H1 (cell line): Measurements from ENCODE around the gene STAG1. TPM values are rescaled to one million over a fixed set of nuclear protein-coding genes. Genes with fewer than 3 reads are reported as not detected.

Experiments used
- CTCF ChIA-PET: fragments of 300-600 bp; sonication (Branson Sonifier 250); formaldehyde crosslinking; loops from one replicate; lab custom pipeline; 2021; ENCODE audit not compliant: partially characterized antibody; lab: Charles Lee
- POLR2A ChIA-PET: fragments of 300-600 bp; sonication (Branson Sonifier 250); formaldehyde crosslinking; loops from one replicate; lab custom pipeline; 2021; ENCODE audit warnings: inconsistent platforms; ENCODE audit not compliant: partially characterized antibody; lab: Charles Lee
- DNase-seq, 2 experiments: peaks; one replicate each; pipeline versions ENCODE4 v3.0.0 to v3.0.0-alpha.2; 2010 to 2022; ENCODE audit warnings: low spot score in 2 of 2, low read depth in 1 of 2, mixed read lengths in 1 of 2
- FAIRE-seq: peaks from 2 replicates; lab custom pipeline; 2011; peaks lifted over from hg19 to GRCh38; lab: Jason Lieb, UNC
- H2AFZ ChIP-seq: 2 replicates; pipeline ENCODE4 v1.8.1; 2012; ENCODE audit warnings: low read length, inconsistent platforms
- H2AK5ac ChIP-seq: 2 replicates; pipeline ENCODE4 v1.6.1; 2013; ENCODE audit warnings: low read depth, low read length
- H2BK120ac ChIP-seq: replicated peaks from 2 replicates; pipeline ENCODE3; 2013; ENCODE audit warnings: low read depth, low read length, inconsistent platforms
- H2BK12ac ChIP-seq: 2 replicates; pipeline ENCODE4 v1.6.1; 2013; ENCODE audit warnings: low read depth, low read length
- H2BK15ac ChIP-seq: 2 replicates; pipeline ENCODE4 v1.6.1; 2013; ENCODE audit warnings: low read length
- H2BK20ac ChIP-seq: 2 replicates; pipeline ENCODE4 v1.6.1; 2013; ENCODE audit warnings: low read length
- H2BK5ac ChIP-seq: 2 replicates; pipeline ENCODE4 v1.6.1; 2013; ENCODE audit warnings: low read depth, low read length
- H3K14ac ChIP-seq: 2 replicates; pipeline ENCODE4 v1.6.1; 2013; ENCODE audit warnings: inconsistent platforms; ENCODE audit not compliant: insufficient read length
- H3K18ac ChIP-seq: 2 replicates; pipeline ENCODE4 v1.6.1; 2013; ENCODE audit warnings: low read length; ENCODE audit errors: extremely low read depth
- H3K23ac ChIP-seq: 2 replicates; pipeline ENCODE4 v1.6.1; 2013; ENCODE audit warnings: inconsistent platforms; ENCODE audit not compliant: insufficient read length
- H3K23me2 ChIP-seq: 2 replicates; pipeline ENCODE4 v1.6.1; 2013; ENCODE audit warnings: low read depth, low read length
- H3K27ac ChIP-seq: 2 replicates; pipeline ENCODE4 v1.6.1; 2011; ENCODE audit warnings: low read depth, low read length, inconsistent platforms
- H3K27me3 ChIP-seq, 4 experiments: replicated peaks in 1 of 4; 1 replicate in 1 of 4; 2 replicates in 3 of 4; pipeline versions ENCODE4 v1.6.1 to v1.8.1; 2011 to 2013; ENCODE audit warnings: low read length in 3 of 4, mild to moderate bottlenecking in 3 of 4, inconsistent platforms in 2 of 4, mixed read lengths in 2 of 4, moderate library complexity in 1 of 4; ENCODE audit not compliant: control insufficient read depth in 3 of 4, insufficient read depth in 3 of 4; ENCODE audit errors: extremely low read depth in 1 of 4
- H3K36me3 ChIP-seq, 4 experiments: 2 replicates each; pipeline versions ENCODE4 v1.6.1 to v1.8.1; 2011 to 2013; ENCODE audit warnings: mild to moderate bottlenecking in 4 of 4, low read length in 3 of 4, moderate library complexity in 2 of 4, control low read depth in 1 of 4, inconsistent platforms in 1 of 4; ENCODE audit not compliant: insufficient read depth in 4 of 4, control insufficient read depth in 2 of 4
- H3K4ac ChIP-seq: replicated peaks from 2 replicates; pipeline ENCODE3; 2013; ENCODE audit warnings: low read length, low read depth, mixed read lengths, inconsistent platforms; ENCODE audit not compliant: insufficient read length
- H3K4me1 ChIP-seq, 4 experiments: replicated peaks in 1 of 4; 1 replicate in 1 of 4; 2 replicates in 3 of 4; pipeline versions ENCODE4 v1.6.1 to v1.8.1; 2011 to 2013; ENCODE audit warnings: low read length in 3 of 4, inconsistent platforms in 2 of 4, mixed read lengths in 1 of 4; ENCODE audit not compliant: insufficient read depth in 4 of 4, control insufficient read depth in 3 of 4
- H3K4me2 ChIP-seq, 2 experiments: 2 replicates each; pipeline versions ENCODE4 v1.6.1 to v1.8.1; 2011 to 2013; ENCODE audit warnings: low read depth in 2 of 2, low read length in 2 of 2, control low read depth in 1 of 2, inconsistent platforms in 1 of 2, mild to moderate bottlenecking in 1 of 2; ENCODE audit not compliant: insufficient read depth in 1 of 2
- H3K4me3 ChIP-seq, 4 experiments: fragments of 200-600, 300-600 bp in 1 of 4; sonication (generic), shearing (Covaris generic), sonication (Bioruptor Twin) in 1 of 4; 2 replicates each; pipeline versions ENCODE4 v1.5.1 to v1.8.1; 2011 to 2016; ENCODE audit warnings: low read length in 4 of 4, low read depth in 3 of 4, control low read depth in 2 of 4, inconsistent platforms in 2 of 4, mild to moderate bottlenecking in 2 of 4, mixed read lengths in 1 of 4, moderate library complexity in 1 of 4; ENCODE audit not compliant: insufficient read depth in 2 of 4; ENCODE audit errors: extremely low read depth in 1 of 4
- H3K56ac ChIP-seq: replicated peaks from 2 replicates; pipeline ENCODE3; 2013; ENCODE audit warnings: low read depth, mild to moderate bottlenecking, mixed read lengths, low read length, inconsistent platforms; ENCODE audit not compliant: insufficient read length
- H3K79me1 ChIP-seq: 2 replicates; pipeline ENCODE4 v1.6.1; 2013; ENCODE audit warnings: low read depth, low read length, control low read depth
- H3K79me2 ChIP-seq, 2 experiments: 2 replicates each; pipeline versions ENCODE4 v1.6.1 to v1.8.1; 2012 to 2013; ENCODE audit warnings: low read length in 2 of 2, mild to moderate bottlenecking in 2 of 2, inconsistent platforms in 1 of 2; ENCODE audit not compliant: insufficient read depth in 2 of 2, control insufficient read depth in 1 of 2
- H3K9ac ChIP-seq, 4 experiments: replicated peaks in 1 of 4; 1 replicate in 1 of 4; 2 replicates in 3 of 4; pipeline versions ENCODE4 v1.6.1 to v1.8.1; 2011 to 2013; ENCODE audit warnings: low read depth in 3 of 4, low read length in 3 of 4, control low read depth in 2 of 4, mild to moderate bottlenecking in 2 of 4, moderate library complexity in 2 of 4, inconsistent platforms in 1 of 4; ENCODE audit errors: extremely low read depth in 1 of 4
- H3K9me3 ChIP-seq, 2 experiments: 2 replicates each; pipeline versions ENCODE4 v1.6.1 to v1.8.1; 2012 to 2013; ENCODE audit warnings: mild to moderate bottlenecking in 2 of 2, moderate library complexity in 2 of 2, control low read depth in 1 of 2, inconsistent platforms in 1 of 2, low read depth in 1 of 2, low read length in 1 of 2, mixed read lengths in 1 of 2; ENCODE audit not compliant: insufficient read depth in 2 of 2
- H4K20me1 ChIP-seq, 2 experiments: replicated peaks in 1 of 2; 2 replicates each; pipeline versions ENCODE3 to v1.8.1; 2011 to 2013; ENCODE audit warnings: inconsistent platforms in 2 of 2, low read length in 2 of 2, mild to moderate bottlenecking in 1 of 2; ENCODE audit not compliant: insufficient read depth in 2 of 2, control insufficient read depth in 1 of 2
- H4K5ac ChIP-seq: 2 replicates; pipeline ENCODE4 v1.6.1; 2013; ENCODE audit warnings: low read length, low read depth, mixed read lengths, inconsistent platforms; ENCODE audit not compliant: insufficient read length
- H4K8ac ChIP-seq: 2 replicates; pipeline ENCODE4 v1.8.0; 2013; ENCODE audit warnings: mild to moderate bottlenecking, moderate library complexity, low read length, inconsistent platforms; ENCODE audit not compliant: insufficient read depth; ENCODE audit errors: extremely low read depth
- H4K91ac ChIP-seq: replicated peaks from 2 replicates; pipeline ENCODE3; 2013; ENCODE audit warnings: low read length, mixed read lengths, inconsistent platforms; ENCODE audit not compliant: insufficient read length
- BRCA1 ChIP-seq: IDR thresholded peaks from 2 replicates; pipeline ENCODE4 v1.6.1; 2012; ENCODE audit warnings: low read depth, low read length, improper control_type of control experiment
- CBX8 ChIP-seq: fragments of 300-800, 300-1000 bp; sonication (generic); IDR thresholded peaks from 2 replicates; pipeline ENCODE4 v1.7.1; 2016; ENCODE audit warnings: low read depth, low read length, borderline replicate concordance
- CREB1 ChIP-seq: IDR thresholded peaks from 2 replicates; pipeline ENCODE4 v1.6.1; 2012; ENCODE audit warnings: inconsistent platforms
- EP300 ChIP-seq, 2 experiments: IDR thresholded peaks; 1 replicate in 1 of 2; 2 replicates in 1 of 2; pipeline ENCODE4 v1.6.1; 2011 to 2012; ENCODE audit warnings: low read depth in 2 of 2, low read length in 2 of 2, mild to moderate bottlenecking in 2 of 2, borderline replicate concordance in 1 of 2, inconsistent platforms in 1 of 2, moderate library complexity in 1 of 2
- FOSL1 ChIP-seq: IDR thresholded peaks from 2 replicates; pipeline ENCODE4 v1.6.1; 2011; ENCODE audit warnings: mild to moderate bottlenecking, low read depth, low read length, moderate library complexity; ENCODE audit not compliant: insufficient read depth
- POU5F1 ChIP-seq: IDR thresholded peaks from 2 replicates; pipeline ENCODE4 v1.6.1; 2011; ENCODE audit warnings: low read depth, mild to moderate bottlenecking, low read length, moderate library complexity
- RXRA ChIP-seq: IDR thresholded peaks from 2 replicates; pipeline ENCODE4 v1.6.1; 2011; ENCODE audit warnings: low read depth, mild to moderate bottlenecking, low read length, moderate library complexity; ENCODE audit not compliant: insufficient read depth
- SP1 ChIP-seq: IDR thresholded peaks from 2 replicates; pipeline ENCODE4 v1.6.1; 2011; ENCODE audit warnings: low read depth, low read length
- TAF1 ChIP-seq: IDR thresholded peaks from 2 replicates; pipeline ENCODE4 v1.6.1; 2011; ENCODE audit warnings: mild to moderate bottlenecking, low read depth, low read length
- TBP ChIP-seq: IDR thresholded peaks from 2 replicates; pipeline ENCODE4 v1.6.1; 2011; ENCODE audit warnings: low read depth, low read length, improper control_type of control experiment
- TCF12 ChIP-seq: IDR thresholded peaks from 2 replicates; pipeline ENCODE4 v1.6.1; 2011; ENCODE audit warnings: low read depth, mild to moderate bottlenecking, low read length
- TEAD4 ChIP-seq: IDR thresholded peaks from 2 replicates; pipeline ENCODE4 v1.6.1; 2012; ENCODE audit warnings: low read depth, low read length, inconsistent platforms, mixed read lengths
- YY1 ChIP-seq: IDR thresholded peaks from 2 replicates; pipeline ENCODE4 v1.6.1; 2011; ENCODE audit warnings: low read depth, mild to moderate bottlenecking, low read length
- WGBS, 2 experiments: shearing (Covaris generic) in 1 of 2; methylation state at CpG; one replicate each; pipeline versions ENCODE4 v1.1.6 to v1.1.7; 2013 to 2015; ENCODE audit warnings: low lambda C conversion rate in 2 of 2, mixed read lengths in 2 of 2, inconsistent platforms in 1 of 2, low coverage in 1 of 2, missing lambda C conversion rate in 1 of 2; ENCODE audit not compliant: insufficient replicate concordance in 2 of 2, insufficient coverage in 1 of 2, insufficient read length in 1 of 2; ENCODE audit errors: extremely low coverage in 1 of 2, missing lambda C conversion rate in 1 of 2; 5-methylcytosine and 5-hydroxymethylcytosine counted together
- polyA plus RNA-seq, 7 experiments: library from polyadenylated mRNA; depleted of rRNA in 3 of 7; stranded (reverse) in 5 of 7; unstranded in 2 of 7; fragments of >200 nt in 5 of 7; fragments of 200-250 nt in 2 of 7; gene quantifications; 1 replicate in 5 of 7; 2 replicates in 1 of 7; 4 replicates in 1 of 7; pipeline versions ENCODE4 v1.2.1 to v1.2.3, GENCODE V29; 2011 to 2013; ENCODE audit warnings: missing spikeins in 2 of 7, mixed read lengths in 2 of 7
- total RNA-seq: library from RNA; stranded (reverse); fragmentation: NEBNext Ultra II Directional; extraction: Animal tissue kit (Norgen Biotek cat#: 25700); gene quantifications from 2 replicates; pipeline ENCODE4 v1.2.1, GENCODE V29; 2021
- TF ChIP-seq, protein P1 (sequence below): IDR thresholded peaks from 2 replicates; pipeline ENCODE4 v1.6.1; 2011; ENCODE audit warnings: low read length, improper control_type of control experiment
- TF ChIP-seq, protein P2 (sequence below): IDR thresholded peaks from 2 replicates; pipeline ENCODE4 v1.6.1; 2012; ENCODE audit warnings: inconsistent platforms

STAG1 gene
- total and polyA plus RNA-seq, 2 of the 8 experiments (the other 6 are each of a cell fraction or from before 2014, with no cell fraction given) = 4.6 to 23.4 TPM

DNA sequence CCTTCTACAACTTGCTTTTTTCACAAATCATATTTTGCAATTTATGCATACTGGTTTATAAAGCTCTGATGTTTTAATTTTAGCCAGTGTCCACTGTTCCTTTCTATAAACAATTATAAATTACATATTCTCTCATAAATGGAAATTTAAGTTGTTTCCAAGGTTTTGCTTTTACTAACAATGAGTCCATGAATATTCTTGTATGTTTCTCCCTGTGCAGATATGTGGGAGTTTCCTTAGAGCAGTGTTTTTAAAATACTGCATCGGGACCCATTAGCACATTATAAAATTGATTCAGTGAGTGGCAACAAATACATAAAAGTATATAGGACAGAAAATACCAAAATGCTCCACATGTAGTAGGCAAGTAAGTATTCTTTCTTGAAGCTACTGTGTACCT, 266.4 kb downstream of the STAG1 start:
- no peak overlapping the region for H2AK5ac ChIP-seq
- no peaks in the 10 kb centered on the region for H3K36me3 ChIP-seq
- H3K14ac ChIP-seq = no peak overlapping the region
- DNase-seq (no peak), FAIRE-seq (no peak)
- no peaks in the 10 kb centered on the region for H3K79me2 ChIP-seq
- no peak overlapping the region for H3K9ac ChIP-seq
- no peak overlapping the region for H4K91ac ChIP-seq
- no peak overlapping the region for H3K4me3 ChIP-seq
- H3K27ac ChIP-seq = no peak overlapping the region
- no peak overlapping the region for H2BK20ac ChIP-seq
- H3K4me2 ChIP-seq = no peak overlapping the region
- H3K4me1 ChIP-seq = no peaks in the 10 kb centered on the region
- POLR2A ChIA-PET = no interaction called here
- H3K56ac ChIP-seq = no peak overlapping the region
- no peak overlapping the region for H3K18ac ChIP-seq
- no peak overlapping the region for H3K23ac ChIP-seq
- no peak overlapping the region for H2BK5ac ChIP-seq
- no peaks in the 10 kb centered on the region for H3K79me1 ChIP-seq
- WGBS, 2 experiments = 90% methylated on average over 1 of the region's 1 CpG; no CpG with 5 or more reads in 1 of the 2 experiments
- H3K27me3 ChIP-seq = no peaks in the 10 kb centered on the region
- H2BK15ac ChIP-seq = no peak overlapping the region
- no peaks in the 10 kb centered on the region for H3K23me2 ChIP-seq
- no peak overlapping the region for H2BK120ac ChIP-seq
- no peaks in the 10 kb centered on the region for H3K9me3 ChIP-seq
- CTCF ChIA-PET = interaction anchor here (1.3 to 1.7 kb wide), 3 partner anchors 7 to 100 kb away, joined by 4 to 5 read pairs (median 5); no protein-coding TSS in a partner anchor
- H4K20me1 ChIP-seq = no peaks in the 10 kb centered on the region
- no peak overlapping the region for H4K8ac ChIP-seq
- H4K5ac ChIP-seq = no peak overlapping the region
- no peak overlapping the region for H2AFZ ChIP-seq
- H3K4ac ChIP-seq = no peak overlapping the region
- no peak overlapping the region for H2BK12ac ChIP-seq
- TF ChIP-seq TCF12 (no peak), YY1 (no peak), POU5F1 (no peak), CREB1 (no peak), EP300 (IDR thresholded peaks at IDR 0.05; ENCODE audit: borderline replicate concordance in 1 of 2, low read depth in 2 of 2, low read length in 2 of 2) (no peak), RXRA (no peak), SP1 (no peak), TAF1 (no peak), BRCA1 (no peak), TBP (no peak), CBX8 (no peak), FOSL1 (no peak), TEAD4 (no peak)
- TF ChIP-seq, protein P1, sequence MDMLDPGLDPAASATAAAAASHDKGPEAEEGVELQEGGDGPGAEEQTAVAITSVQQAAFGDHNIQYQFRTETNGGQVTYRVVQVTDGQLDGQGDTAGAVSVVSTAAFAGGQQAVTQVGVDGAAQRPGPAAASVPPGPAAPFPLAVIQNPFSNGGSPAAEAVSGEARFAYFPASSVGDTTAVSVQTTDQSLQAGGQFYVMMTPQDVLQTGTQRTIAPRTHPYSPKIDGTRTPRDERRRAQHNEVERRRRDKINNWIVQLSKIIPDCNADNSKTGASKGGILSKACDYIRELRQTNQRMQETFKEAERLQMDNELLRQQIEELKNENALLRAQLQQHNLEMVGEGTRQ = no peak
- TF ChIP-seq, protein P2, sequence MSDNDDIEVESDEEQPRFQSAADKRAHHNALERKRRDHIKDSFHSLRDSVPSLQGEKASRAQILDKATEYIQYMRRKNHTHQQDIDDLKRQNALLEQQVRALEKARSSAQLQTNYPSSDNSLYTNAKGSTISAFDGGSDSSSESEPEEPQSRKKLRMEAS = no peak
